HUES6 (cell line): Measurements from ENCODE around the gene DGKA.

Experiments
- H3K27ac ChIP-seq: 2 replicates; pipeline ENCODE4 v1.7.0; 2013; ENCODE audit warnings: low read depth, mild to moderate bottlenecking, low read length, inconsistent platforms
- H3K27me3 ChIP-seq: 2 replicates; pipeline ENCODE4 v1.6.1; 2013; ENCODE audit warnings: low read length; ENCODE audit not compliant: control insufficient read depth, insufficient read depth
- H3K36me3 ChIP-seq: 2 replicates; pipeline ENCODE4 v1.6.1; 2013; ENCODE audit warnings: low read length; ENCODE audit not compliant: control insufficient read depth, insufficient read depth
- H3K4me1 ChIP-seq: 2 replicates; pipeline ENCODE4 v1.6.1; 2013; ENCODE audit warnings: low read length; ENCODE audit not compliant: control insufficient read depth, insufficient read depth
- H3K4me3 ChIP-seq: 2 replicates; pipeline ENCODE4 v1.5.1; 2013; ENCODE audit warnings: low read depth, low read length
- H3K9ac ChIP-seq: one replicate; pipeline ENCODE4 v1.6.1; 2013; ENCODE audit warnings: mild to moderate bottlenecking, low read length
- H3K9me3 ChIP-seq: 2 replicates; pipeline ENCODE4 v1.6.1; 2013; ENCODE audit warnings: low read depth, low read length; ENCODE audit not compliant: control insufficient read depth, insufficient read depth

The DGKA gene

GRCh38 chr12:55930771-55931316 lies at the start of gene DGKA:
DGKA (plus strand) TSS chr12:55931162; CDS start chr12:55936504, 5,342 bp downstream.
- Histone ChIP-seq H3K4me1 (peaks cover 23% of the 10 kb centered on the region), H3K9me3 (no peaks in the 10 kb centered on the region), H3K9ac (no peak within 1 kb of the TSS), H3K36me3 (0 out of 2 replicates have a peak, but pooled peaks cover 3% of the 10 kb centered on the region), H3K27ac (no peak within 1 kb of the TSS), H3K4me3 (peak within 1 kb of the TSS; percentile 63), H3K27me3 (peaks cover 28% of the 10 kb centered on the region)

DNA sequence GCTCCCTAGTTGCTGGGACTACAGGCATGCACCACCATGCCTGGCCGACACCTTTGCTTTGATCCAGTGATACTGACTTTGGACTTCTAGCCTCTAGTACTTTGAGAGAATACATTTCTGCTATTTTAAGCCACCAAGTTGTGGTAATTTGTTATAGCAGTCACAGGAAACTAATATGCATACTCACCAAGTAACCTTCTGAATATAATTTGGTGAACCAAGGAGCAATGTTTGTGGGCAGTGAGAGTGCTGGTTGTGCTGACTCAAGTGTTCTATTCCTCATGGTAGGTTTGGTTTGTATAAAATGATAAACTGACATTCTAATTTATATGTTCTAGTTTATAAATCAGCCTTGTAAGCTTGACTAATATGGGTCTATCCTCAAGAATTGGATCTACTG lies 45.8 kb upstream of the DGKA start:
- no peak overlapping the region for H3K27ac ChIP-seq
- no peak overlapping the region for H3K4me3 ChIP-seq
- H3K9ac ChIP-seq, result no peak overlapping the region
- no peaks in the 10 kb centered on the region for H3K4me1 ChIP-seq
- no peaks in the 10 kb centered on the region for H3K27me3 ChIP-seq
- H3K9me3 ChIP-seq, result no peaks in the 10 kb centered on the region
- H3K36me3 ChIP-seq, result no peaks in the 10 kb centered on the region

- Histone ChIP-seq H3K27ac (no peak overlapping the region), H3K9me3 (no peaks in the 10 kb centered on the region), H3K4me1 (no peaks in the 10 kb centered on the region), H3K4me3 (no peak overlapping the region), H3K27me3 (no peaks in the 10 kb centered on the region), H3K9ac (no peak overlapping the region), H3K36me3 (no peaks in the 10 kb centered on the region)
These were observed 39.7 kb upstream of the DGKA start for GRCh38 chr12:55891310-55891709.

DNA sequence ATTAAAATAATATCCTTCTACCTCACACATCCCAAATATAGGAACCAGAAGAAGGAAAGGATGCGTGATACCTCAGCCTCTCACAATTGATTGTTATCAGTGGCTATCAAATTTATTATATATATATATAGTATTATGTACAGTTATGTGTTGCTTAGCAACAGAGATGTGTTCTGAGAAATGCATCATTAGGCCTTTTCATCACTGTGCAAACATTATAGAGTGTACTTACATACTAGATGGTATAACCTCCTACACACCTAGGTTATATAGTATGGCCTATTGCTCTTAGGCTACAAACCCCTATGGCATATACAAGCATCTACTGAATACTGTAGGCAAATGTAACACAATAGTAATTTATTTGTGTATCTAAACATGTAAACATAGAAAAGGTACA lies 37.2 kb upstream of the DGKA start:
- no peaks in the 10 kb centered on the region for H3K36me3 ChIP-seq
- H3K9ac ChIP-seq, result no peak overlapping the region
- no peaks in the 10 kb centered on the region for H3K4me1 ChIP-seq
- H3K4me3 ChIP-seq, result no peak overlapping the region
- no peaks in the 10 kb centered on the region for H3K9me3 ChIP-seq
- no peaks in the 10 kb centered on the region for H3K27me3 ChIP-seq
- H3K27ac ChIP-seq, result no peak overlapping the region

DNA sequence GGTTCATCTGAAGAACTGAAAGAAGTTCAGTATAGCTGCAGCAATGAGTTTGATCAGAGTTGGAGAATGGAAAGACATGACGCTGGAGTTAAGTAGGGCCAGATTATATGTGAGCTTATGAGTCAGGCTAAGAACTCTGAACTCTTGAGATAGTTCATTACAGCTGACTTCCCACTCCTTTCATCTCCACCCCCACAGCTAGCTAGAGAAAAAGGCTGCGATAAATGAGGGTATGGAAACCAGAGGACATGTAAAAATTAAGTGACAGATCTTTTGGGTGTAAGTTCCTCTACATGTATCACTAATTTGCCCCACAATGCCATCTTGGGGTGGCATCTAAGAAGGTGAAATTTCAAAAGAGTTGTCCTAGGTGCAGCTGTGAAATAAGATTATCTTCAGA lies 31.9 kb upstream of the DGKA start:
- no peak overlapping the region for H3K4me3 ChIP-seq
- H3K27me3 ChIP-seq, result no peaks in the 10 kb centered on the region
- H3K9me3 ChIP-seq, result no peaks in the 10 kb centered on the region
- H3K36me3 ChIP-seq, result peaks cover 30% of the 10 kb centered on the region
- H3K27ac ChIP-seq, result no peak overlapping the region
- no peak overlapping the region for H3K9ac ChIP-seq
- no peaks in the 10 kb centered on the region for H3K4me1 ChIP-seq

GRCh38 chr12:55901881-55902490 lies 29.0 kb upstream of the DGKA start:
- H3K27ac ChIP-seq, result no peak overlapping the region

DNA sequence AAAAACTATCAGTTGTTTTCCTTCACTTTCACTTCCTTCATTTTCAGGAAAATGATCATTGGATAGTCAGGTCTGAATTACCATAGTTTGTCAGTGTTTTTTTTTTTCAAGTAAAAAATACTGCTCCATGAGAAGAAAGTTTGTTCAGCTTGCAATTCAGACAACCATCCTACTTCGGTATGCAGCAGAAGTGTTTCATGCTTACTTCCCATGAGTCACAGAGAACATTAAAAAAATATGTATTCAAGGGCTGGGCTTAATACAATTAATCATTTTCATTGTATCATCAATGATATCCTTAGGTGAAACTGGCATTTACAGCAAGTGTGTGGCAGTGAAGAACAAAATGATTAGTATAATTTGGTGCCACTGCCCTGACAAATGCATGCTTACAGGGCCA lies 24.9 kb upstream of the DGKA start:
- Histone ChIP-seq H3K4me3 (no peak overlapping the region), H3K27ac (no peak overlapping the region), H3K4me1 (no peaks in the 10 kb centered on the region), H3K27me3 (no peaks in the 10 kb centered on the region), H3K9me3 (no peaks in the 10 kb centered on the region), H3K36me3 (peaks cover 24% of the 10 kb centered on the region), H3K9ac (no peak overlapping the region)

More at GRCh38 chr12:55901881-55902490, 29.0 kb upstream of the DGKA start:
- Histone ChIP-seq H3K9ac (no peak overlapping the region), H3K27me3 (no peaks in the 10 kb centered on the region), H3K4me1 (no peaks in the 10 kb centered on the region), H3K4me3 (no peak overlapping the region), H3K36me3 (peaks cover 30% of the 10 kb centered on the region), H3K9me3 (no peaks in the 10 kb centered on the region)

GRCh38 chr12:55908726-55909512 lies 22.0 kb upstream of the DGKA start:
- H3K9ac ChIP-seq, result no peak overlapping the region
- no peaks in the 10 kb centered on the region for H3K9me3 ChIP-seq
- no peaks in the 10 kb centered on the region for H3K4me1 ChIP-seq
- no peak overlapping the region for H3K4me3 ChIP-seq
- H3K36me3 ChIP-seq, result peaks cover 11% of the 10 kb centered on the region
- H3K27me3 ChIP-seq, result no peaks in the 10 kb centered on the region
- no peak overlapping the region for H3K27ac ChIP-seq

- H3K9ac ChIP-seq, result no peak overlapping the region
- no peak overlapping the region for H3K27ac ChIP-seq
- H3K9me3 ChIP-seq, result no peaks in the 10 kb centered on the region
- peaks cover 16% of the 10 kb centered on the region for H3K36me3 ChIP-seq
- no peak overlapping the region for H3K4me3 ChIP-seq
- H3K4me1 ChIP-seq, result no peaks in the 10 kb centered on the region
- H3K27me3 ChIP-seq, result no peaks in the 10 kb centered on the region
These were observed 21.5 kb upstream of the DGKA start for GRCh38 chr12:55909513-55909884.

DNA sequence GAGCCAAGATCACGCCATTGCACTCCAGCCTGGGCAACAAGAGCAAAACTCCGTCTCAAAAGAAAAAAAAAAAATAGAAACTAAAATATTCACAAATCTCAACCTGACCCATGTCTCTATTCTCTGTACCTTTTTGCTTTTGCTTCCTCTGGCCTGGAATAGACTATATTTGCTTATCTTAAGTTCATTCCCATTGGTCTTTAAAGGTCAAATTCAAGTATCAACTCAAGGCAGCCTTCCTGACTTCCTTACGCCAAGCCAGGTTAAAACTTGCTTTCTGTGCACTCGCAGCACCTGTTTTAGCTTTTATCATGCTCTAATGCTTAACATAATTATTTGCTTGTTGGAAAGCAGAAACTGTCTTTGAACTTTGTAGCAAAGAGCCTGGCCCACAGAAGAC lies 18.1 kb upstream of the DGKA start:
- Histone ChIP-seq H3K4me3 (no peak overlapping the region), H3K4me1 (no peaks in the 10 kb centered on the region), H3K27me3 (no peaks in the 10 kb centered on the region), H3K36me3 (peaks cover 32% of the 10 kb centered on the region), H3K9me3 (no peaks in the 10 kb centered on the region), H3K27ac (no peak overlapping the region), H3K9ac (no peak overlapping the region)

- no peak overlapping the region for H3K27ac ChIP-seq
These were observed 15.5 kb upstream of the DGKA start for GRCh38 chr12:55915482-55915859.

More at GRCh38 chr12:55915482-55915859, 15.5 kb upstream of the DGKA start:
- no peaks in the 10 kb centered on the region for H3K9me3 ChIP-seq
- H3K4me1 ChIP-seq, result no peaks in the 10 kb centered on the region
- H3K36me3 ChIP-seq, result peaks cover 32% of the 10 kb centered on the region
- H3K9ac ChIP-seq, result no peak overlapping the region
- no peaks in the 10 kb centered on the region for H3K27me3 ChIP-seq
- H3K4me3 ChIP-seq, result no peak overlapping the region
